Dedifferentiated amniotic fluid mesenchymal stem cell (primary cell): ENCODE data around the gene SUCLA2.
A peak's percentile ranks its signal among the peaks of the same experiment; 100 is the strongest.
"Not testable (repeated sequence)": the region's sequence is repeated elsewhere in the genome, so short reads cannot be mapped to it uniquely, and the experiment has no call there.

Source experiments
- DNase-seq: peaks from one replicate; pipeline ENCODE4 v3.0.0-alpha.2; 2016; ENCODE audit errors: extremely low spot score

Gene SUCLA2

GRCh38 chr13:47991859-47992258 is 9.2 kb downstream of the SUCLA2 start:
- no peak for DNase-seq

- no peak for DNase-seq
Measured at GRCh38 chr13:47990920-47991466, 10.1 kb downstream of the SUCLA2 start.

- DNase-seq = no peak
Measured at GRCh38 chr13:47990427-47990826, 10.6 kb downstream of the SUCLA2 start.

GRCh38 chr13:47983070-47983469 is 18.0 kb downstream of the SUCLA2 start:
- DNase-seq = no peak

- no peak for DNase-seq
Measured at GRCh38 chr13:47976325-47976724, 24.7 kb downstream of the SUCLA2 start.

- DNase-seq = no peak
Measured at GRCh38 chr13:47964863-47965262, 36.2 kb downstream of the SUCLA2 start.

GRCh38 chr13:47962237-47962636 is 38.8 kb downstream of the SUCLA2 start:
- DNase-seq = no peak

GRCh38 chr13:47959468-47960247 is 41.4 kb downstream of the SUCLA2 start:
- no peak for DNase-seq

GRCh38 chr13:47957073-47957472 is 44.0 kb downstream of the SUCLA2 start:
- no peak for DNase-seq

- no peak for DNase-seq
Measured at GRCh38 chr13:47955836-47956235, 45.2 kb downstream of the SUCLA2 start.

- no peak for DNase-seq
Measured at GRCh38 chr13:47949799-47950198, 51.3 kb downstream of the SUCLA2 start.

GRCh38 chr13:47945738-47946137 is 55.3 kb downstream of the SUCLA2 start:
- peak; percentile 15 for DNase-seq

GRCh38 chr13:47945146-47945545 is 55.9 kb downstream of the SUCLA2 start:
- not testable (repeated sequence) for DNase-seq

GRCh38 chr13:47934371-47934770 is 66.7 kb downstream of the SUCLA2 start:
- no peak for DNase-seq

- no peak for DNase-seq
Measured at GRCh38 chr13:47932950-47933923, 67.8 kb downstream of the SUCLA2 start.

GRCh38 chr13:47930649-47931165 is 70.4 kb downstream of the SUCLA2 start:
- no peak for DNase-seq

GRCh38 chr13:47929156-47929555 is 71.9 kb downstream of the SUCLA2 start:
- DNase-seq = no peak

- no peak for DNase-seq
Measured at GRCh38 chr13:47917022-47917574, 84.0 kb downstream of the SUCLA2 start.

- DNase-seq = no peak
Measured at GRCh38 chr13:47908197-47908902, 92.7 kb downstream of the SUCLA2 start.

GRCh38 chr13:47904891-47905290 is 96.2 kb downstream of the SUCLA2 start:
- DNase-seq = no peak

GRCh38 chr13:47904241-47904640 is 96.8 kb downstream of the SUCLA2 start:
- no peak for DNase-seq
